H1 (cell line): ENCODE data around the gene RFXANK.

ENCODE experiments used
- CTCF ChIP-seq, 3 experiments: IDR thresholded peaks; 1 replicate in 2 of 3; 2 replicates in 1 of 3; pipeline versions ENCODE4 v1.5.1 to v1.6.1; 2011; ENCODE audit warnings: low read length in 3 of 3, mild to moderate bottlenecking in 3 of 3, inconsistent platforms in 2 of 3, low read depth in 1 of 3, moderate library complexity in 1 of 3; ENCODE audit not compliant: insufficient read depth in 1 of 3; ENCODE audit errors: control extremely low read depth in 1 of 3
- RAD21 ChIP-seq, 2 experiments: IDR thresholded peaks in 1 of 2; conservative IDR thresholded peaks in 1 of 2; 2 replicates each; pipeline ENCODE4 v1.6.1; 2011; ENCODE audit warnings: low read depth in 2 of 2, low read length in 2 of 2, improper control_type of control experiment in 1 of 2, inconsistent platforms in 1 of 2, mild to moderate bottlenecking in 1 of 2, moderate library complexity in 1 of 2

DNA sequence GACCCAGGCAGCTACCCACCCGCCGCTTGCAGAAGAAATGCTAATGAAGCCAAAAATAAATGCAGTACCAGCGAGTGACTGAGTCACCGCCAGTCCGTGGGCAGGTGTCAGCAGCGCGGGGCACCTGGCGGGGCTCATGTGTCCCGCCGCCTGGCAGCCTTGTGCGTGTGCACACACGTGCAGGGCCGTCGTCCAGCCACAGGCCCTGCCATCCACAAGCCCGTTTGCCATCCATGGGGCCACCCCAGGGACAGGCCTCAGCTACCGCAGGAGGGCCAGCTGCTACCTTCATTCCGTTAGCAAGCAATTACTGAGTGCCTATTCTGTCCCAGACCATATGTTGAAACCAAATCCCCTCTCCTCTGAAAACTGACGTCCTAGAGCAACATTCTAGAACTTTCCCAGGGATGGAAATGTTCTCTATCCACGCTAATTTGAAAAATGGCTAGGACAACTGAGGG lies 40.2 kb downstream of the RFXANK start:
- TF ChIP-seq CTCF (IDR thresholded peaks at IDR 0.05; ENCODE audit: control extremely low read depth in 1 of 3, insufficient read depth in 1 of 3, low read depth in 1 of 3, low read length in 3 of 3) (no peak), RAD21 (IDR thresholded peaks at IDR 0.05 in 1 of 2, conservative IDR thresholded peaks at IDR 0.05 in 1 of 2; ENCODE audit: low read depth in 2 of 2, low read length in 2 of 2) (no peak)
